ENCODE data around the gene MLF1.
"Not testable (repeated sequence)": the region's sequence is repeated elsewhere in the genome, so short reads cannot be mapped to it uniquely, and the experiment has no call there.

Gene MLF1, protein sequence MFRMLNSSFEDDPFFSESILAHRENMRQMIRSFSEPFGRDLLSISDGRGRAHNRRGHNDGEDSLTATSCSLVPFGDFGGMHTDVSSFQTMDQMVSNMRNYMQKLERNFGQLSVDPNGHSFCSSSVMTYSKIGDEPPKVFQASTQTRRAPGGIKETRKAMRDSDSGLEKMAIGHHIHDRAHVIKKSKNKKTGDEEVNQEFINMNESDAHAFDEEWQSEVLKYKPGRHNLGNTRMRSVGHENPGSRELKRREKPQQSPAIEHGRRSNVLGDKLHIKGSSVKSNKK

GRCh38 chr3:158570999-158571702 is at the start of gene MLF1:
Gene MLF1 (plus strand): TSS chr3:158571194. CDS start chr3:158571301, 107 bp downstream.
- peak; percentile 11 to 71 for DNase-seq (ENCODE audit: low read depth in 2 of 2, low spot score in 1 of 2)

DNA sequence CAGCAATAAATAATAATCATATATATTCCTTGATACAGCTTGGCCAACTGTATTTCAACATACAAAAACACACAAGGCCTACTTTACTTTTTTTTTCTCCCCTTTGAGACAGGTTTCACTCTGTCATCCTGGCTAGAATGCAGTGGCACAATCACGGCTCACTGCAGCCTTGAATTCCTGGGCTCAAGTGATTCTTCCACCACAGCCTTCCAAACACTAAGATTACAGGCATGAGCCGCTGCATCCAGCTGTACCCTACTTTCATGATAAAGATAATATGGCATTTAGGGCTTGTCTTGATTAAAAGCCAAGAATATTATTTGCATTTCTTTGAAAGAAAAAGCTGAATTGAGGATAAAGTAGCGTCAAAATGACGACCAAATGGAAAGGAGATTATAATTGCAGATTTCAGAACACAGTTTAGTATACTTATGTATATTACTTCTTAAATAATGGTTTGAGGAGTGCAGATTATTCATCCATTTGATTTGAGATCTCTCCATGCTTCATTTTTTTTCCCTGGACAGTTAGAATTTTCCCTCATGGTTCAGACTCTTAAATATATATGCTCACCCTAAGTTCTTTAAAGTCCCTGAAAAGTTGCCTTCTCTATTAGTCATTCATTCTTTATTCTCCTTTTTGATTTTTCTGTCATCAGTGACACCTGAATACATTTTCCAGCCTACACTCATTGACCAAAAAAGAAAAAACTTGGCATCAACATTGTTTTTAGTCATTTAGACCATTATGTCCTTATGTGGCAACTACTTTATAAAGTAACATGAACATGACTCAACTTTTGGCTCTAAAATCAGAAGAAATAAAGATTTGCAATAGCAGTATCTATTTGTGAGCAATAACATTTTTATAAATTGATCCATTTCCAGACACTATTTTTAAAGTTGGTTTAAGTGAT is 48.5 kb upstream of the MLF1 start:
- DNase-seq (ENCODE audit: low read depth in 2 of 2, low spot score in 1 of 2) = no peak

DNA sequence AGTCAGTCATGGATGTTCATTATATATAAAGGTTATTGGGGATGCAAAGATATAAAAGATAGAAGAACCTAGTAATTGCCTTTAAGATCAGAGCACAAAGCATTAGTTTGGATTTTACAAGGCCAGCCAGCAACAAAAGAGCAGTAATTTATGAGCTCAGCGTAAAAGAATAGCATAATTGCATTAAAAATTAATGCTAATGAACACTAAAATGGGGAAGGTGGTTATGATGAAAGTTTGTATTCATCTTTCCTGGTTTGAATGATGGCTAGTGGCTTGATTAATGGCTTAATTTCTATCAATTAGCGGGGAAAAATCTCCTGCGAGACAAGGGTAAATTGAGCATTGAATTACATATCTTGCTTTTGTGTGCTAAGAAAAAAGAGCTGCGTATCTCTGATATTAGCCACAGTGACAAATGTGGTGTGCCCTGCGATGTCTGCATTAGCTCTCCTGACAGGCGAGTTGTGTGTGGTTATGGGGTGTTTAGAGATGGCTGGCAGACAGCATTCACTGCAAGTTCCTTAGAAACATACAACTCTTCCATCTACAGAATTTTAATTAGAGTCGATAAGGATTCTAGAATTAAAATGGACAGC is 42.8 kb upstream of the MLF1 start:
- no peak for DNase-seq (ENCODE audit: low read depth in 2 of 2, low spot score in 1 of 2)

DNA sequence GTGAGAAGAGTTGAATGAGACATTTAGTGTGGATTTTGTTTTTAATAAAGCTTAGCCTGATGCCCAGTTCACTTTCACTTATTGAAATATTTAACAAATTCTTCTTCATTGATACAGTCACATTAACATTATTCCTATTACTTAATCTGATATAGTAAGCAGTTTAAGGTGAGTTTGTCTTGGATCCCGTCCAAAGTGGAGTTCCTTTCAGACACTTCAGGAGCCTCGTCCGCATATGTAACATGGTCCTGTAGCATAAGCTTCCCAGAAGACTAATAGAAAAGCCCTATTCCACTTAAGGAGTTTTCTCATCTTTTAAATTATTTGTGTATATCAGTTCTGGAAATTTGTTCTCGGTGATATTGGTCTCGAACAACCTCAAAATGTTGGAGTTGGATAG is 39.7 kb upstream of the MLF1 start:
- DNase-seq (ENCODE audit: low read depth in 2 of 2, low spot score in 1 of 2) = no peak

GRCh38 chr3:158532099-158532734 is 38.8 kb upstream of the MLF1 start:
- no peak for DNase-seq (ENCODE audit: low read depth in 2 of 2, low spot score in 1 of 2)

- DNase-seq (ENCODE audit: low read depth in 2 of 2, low spot score in 1 of 2) = no peak
Observed at GRCh38 chr3:158535918-158536317, 35.1 kb upstream of the MLF1 start.

DNA sequence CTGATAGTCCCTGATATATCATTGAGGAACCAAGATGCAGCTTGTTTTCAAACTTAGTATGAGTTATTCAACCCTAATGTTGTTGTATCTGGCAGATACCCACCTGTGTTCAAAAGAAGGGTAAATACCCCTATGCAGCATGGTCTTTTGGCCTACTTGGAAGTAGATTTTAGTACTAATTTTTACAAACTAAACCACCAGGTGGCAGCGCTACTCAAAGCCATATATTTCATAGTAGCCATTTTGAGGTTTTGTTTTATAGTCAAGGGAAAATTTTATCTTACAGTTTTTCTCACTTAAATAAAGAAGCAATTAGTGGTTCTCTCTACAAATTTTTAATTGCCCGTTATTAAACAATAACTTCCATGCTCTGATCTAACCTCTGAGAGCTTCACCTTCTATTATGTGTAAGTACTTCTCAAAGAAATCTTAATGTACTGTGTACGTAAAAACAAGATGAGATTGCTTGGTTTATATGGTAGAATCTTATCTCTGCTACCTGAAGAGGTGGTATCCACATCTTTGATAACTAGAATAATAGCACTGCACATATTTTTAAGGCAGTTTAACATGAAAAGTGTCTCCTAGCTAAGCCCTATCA is 31.5 kb upstream of the MLF1 start:
- no peak for DNase-seq (ENCODE audit: low read depth in 2 of 2, low spot score in 1 of 2)

DNA sequence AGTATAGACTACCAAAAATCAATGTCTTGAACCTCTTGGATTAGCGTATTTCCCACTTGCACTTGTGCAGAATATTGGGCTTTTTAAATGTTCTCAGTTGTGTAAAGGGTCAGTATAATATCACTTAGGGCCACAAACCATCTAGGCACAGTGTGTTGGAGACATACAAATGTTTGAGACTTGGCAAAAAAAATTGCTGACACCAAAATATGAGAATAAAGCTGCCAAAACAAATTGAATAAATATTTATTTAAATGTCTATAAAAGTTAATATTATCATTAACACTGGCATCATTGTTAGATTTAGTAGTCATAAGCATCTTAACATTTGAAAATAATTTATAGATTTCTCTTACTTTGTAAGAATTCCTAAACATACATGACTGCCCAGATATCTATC is 30.9 kb upstream of the MLF1 start:
- DNase-seq (ENCODE audit: low read depth in 2 of 2, low spot score in 1 of 2) = no peak

- DNase-seq (ENCODE audit: low read depth in 2 of 2, low spot score in 1 of 2) = no peak
Observed at GRCh38 chr3:158548691-158549090, 22.3 kb upstream of the MLF1 start.

DNA sequence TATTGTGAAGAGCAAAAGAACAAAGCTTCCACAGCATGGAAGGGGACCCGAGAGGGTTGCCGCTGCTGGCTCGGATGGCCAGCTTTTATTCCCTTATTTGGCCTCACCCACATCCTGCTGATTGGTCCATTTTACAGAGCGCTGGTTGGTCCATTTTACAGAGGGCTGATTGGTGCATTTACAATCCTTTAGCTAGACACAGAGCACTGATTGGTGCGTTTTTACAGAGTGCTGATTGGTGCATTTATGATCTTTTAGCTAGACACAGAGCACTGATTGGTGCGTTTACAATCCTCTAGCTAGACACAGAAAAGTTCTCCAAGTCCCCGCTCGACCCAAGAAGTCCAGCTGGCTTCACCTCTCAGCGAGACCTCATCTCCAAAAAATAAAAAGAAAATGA is 21.1 kb upstream of the MLF1 start:
- DNase-seq (ENCODE audit: low read depth in 2 of 2, low spot score in 1 of 2) = not testable (repeated sequence)

DNA sequence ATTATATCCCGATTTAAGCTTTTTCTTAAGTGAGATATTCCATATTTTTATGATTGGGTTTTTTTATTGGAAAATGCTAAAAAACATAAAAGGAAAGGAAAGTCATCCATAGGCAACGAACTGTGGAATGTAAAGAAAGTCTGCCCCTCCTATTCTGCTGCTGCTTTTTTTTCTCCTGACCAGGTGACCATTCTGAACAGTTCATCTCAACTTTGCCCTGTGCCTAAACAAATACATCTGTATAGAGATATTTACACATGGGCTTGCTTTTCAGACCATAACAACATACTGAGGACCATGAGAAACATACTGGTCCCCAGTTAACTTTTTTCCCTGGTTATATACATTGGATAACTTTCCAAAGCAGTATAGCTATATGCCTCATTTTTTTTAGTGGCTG is 18.9 kb upstream of the MLF1 start:
- no peak for DNase-seq (ENCODE audit: low read depth in 2 of 2, low spot score in 1 of 2)

DNA sequence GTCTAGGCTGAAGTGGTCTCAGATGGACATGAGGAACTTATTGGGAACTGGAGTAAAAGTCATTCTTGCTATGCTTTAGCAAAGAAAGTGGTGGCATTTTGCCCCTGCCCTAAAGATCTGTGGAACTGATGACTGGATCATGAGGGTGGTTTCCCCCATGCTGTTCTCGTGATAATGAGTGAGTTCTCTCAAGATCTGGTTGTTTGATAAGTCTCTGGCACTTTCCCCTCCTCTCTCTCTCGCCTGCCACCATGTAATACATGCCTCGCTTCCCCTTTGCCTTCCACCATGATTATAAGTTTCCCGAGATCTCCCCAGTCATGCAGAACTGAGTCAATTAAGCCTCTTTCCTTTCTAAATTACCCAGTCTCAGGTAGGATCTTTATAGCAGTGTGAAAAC is 11.5 kb upstream of the MLF1 start:
- no peak for DNase-seq (ENCODE audit: low read depth in 2 of 2, low spot score in 1 of 2)

DNA sequence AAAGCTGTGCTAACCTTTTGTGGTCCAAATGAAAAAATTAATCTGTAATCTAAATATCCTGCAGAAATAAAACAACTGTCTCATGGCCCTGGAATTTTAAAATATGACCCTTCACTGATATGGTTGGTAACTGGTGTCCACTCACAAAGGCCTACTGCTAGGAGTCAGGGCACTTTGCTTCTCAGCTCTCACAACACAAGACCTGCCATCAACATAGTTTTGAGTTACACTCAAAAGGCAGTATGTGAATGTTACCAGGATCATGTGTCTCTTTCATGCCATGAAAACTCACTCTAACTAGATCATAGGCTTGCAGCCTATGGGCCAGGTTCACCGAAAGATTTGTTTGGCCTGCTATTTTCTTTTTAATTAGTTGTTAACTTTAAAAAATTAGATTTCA is 10.0 kb upstream of the MLF1 start:
- no peak for DNase-seq (ENCODE audit: low read depth in 2 of 2, low spot score in 1 of 2)

DNA sequence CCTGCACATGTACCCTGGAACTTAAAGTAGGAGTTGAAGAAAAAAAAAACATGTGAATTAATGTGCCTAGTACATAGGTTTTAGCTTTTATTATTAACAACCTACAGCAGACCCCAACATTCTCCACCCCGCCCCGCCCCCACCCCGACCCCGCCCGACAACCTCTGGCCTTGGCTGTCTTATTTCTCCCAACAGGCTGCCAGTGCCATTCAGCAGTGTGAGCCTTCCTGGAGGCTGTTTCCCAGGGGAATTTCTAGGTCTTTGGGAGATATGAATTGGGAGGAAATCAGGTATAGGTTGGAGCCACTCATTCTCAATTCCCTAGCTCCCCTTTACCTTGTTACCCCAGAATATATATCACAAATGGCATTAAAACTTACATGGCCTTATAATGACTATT is 8.3 kb upstream of the MLF1 start:
- DNase-seq (ENCODE audit: low read depth in 2 of 2, low spot score in 1 of 2) = no peak

GRCh38 chr3:158563076-158563475 is 7.9 kb upstream of the MLF1 start:
- no peak for DNase-seq (ENCODE audit: low read depth in 2 of 2, low spot score in 1 of 2)

- no peak for DNase-seq (ENCODE audit: low read depth in 2 of 2, low spot score in 1 of 2)
Observed at GRCh38 chr3:158565076-158565475, 5.9 kb upstream of the MLF1 start.

GRCh38 chr3:158568784-158569183 is 2.2 kb upstream of the MLF1 start:
- no peak for DNase-seq (ENCODE audit: low read depth in 2 of 2, low spot score in 1 of 2)

- DNase-seq (ENCODE audit: low read depth in 2 of 2, low spot score in 1 of 2) = no peak
Observed at GRCh38 chr3:158569794-158570193, 1.2 kb upstream of the MLF1 start.

DNA sequence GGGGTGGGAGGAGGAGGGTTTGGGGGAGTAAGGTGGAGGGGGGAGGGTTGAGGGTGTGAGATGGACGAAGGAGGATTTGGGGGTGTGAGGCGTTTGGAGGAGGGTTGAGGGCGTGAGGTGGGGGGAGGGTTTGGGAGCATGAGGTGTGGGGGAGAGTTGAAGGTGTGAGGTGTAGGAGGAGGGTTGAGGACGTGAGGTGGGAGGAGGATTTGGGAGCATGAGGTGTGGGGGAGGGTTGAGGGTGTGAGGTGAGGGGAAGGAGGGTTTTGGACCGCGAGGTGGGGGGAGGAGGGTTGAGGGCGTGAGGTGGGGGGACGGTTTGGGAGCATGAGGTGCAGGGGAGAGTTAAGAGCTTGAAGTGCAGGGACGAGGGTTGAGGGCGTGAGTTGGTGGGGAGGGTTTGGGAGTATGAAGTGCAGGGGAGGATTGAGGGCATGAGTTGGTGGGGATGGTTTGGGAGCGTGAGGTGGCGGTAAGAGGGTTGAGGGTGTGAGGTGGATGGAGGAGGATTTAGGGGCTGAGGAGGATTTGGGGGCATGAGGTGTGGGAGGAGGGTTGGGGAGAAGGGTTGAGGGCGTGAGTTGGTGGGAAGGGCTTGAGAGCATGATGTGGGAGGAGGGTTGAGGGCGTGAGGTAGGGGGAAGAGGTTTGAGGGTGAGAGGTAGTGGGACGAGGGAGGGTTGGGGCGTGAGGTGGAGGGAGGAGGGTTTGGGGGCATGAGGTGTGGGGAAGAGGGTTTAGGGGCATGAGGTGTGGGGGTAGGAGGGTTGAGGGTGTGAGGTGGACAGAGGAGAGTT is 1.2 kb downstream of the MLF1 start:
- DNase-seq (ENCODE audit: low read depth in 2 of 2, low spot score in 1 of 2) = no peak

GRCh38 chr3:158572766-158573060 is 1.7 kb downstream of the MLF1 start:
- DNase-seq (ENCODE audit: low read depth in 2 of 2, low spot score in 1 of 2) = no peak

Data from stimulated activated CD8-positive, alpha-beta memory T cell treated with anti-CD3 and anti-CD28 coated beads, Interleukin-4, amount 100 ng/mL, for 1 hour (primary cell).